HUES48 (cell line): Measurements from ENCODE around the gene ADAMTS17.
A peak's percentile ranks its signal among the peaks of the same experiment; 100 is the strongest.

ENCODE experiments used
- H3K27ac ChIP-seq: one replicate; pipeline ENCODE4 v1.7.0; 2013; ENCODE audit warnings: low read depth, low read length, inconsistent platforms
- H3K27me3 ChIP-seq: 2 replicates; pipeline ENCODE4 v1.6.1; 2013; ENCODE audit warnings: mild to moderate bottlenecking, low read length; ENCODE audit not compliant: control insufficient read depth, insufficient read depth
- H3K36me3 ChIP-seq: 2 replicates; pipeline ENCODE4 v1.6.1; 2013; ENCODE audit warnings: low read length; ENCODE audit not compliant: control insufficient read depth, insufficient read depth
- H3K4me1 ChIP-seq: 2 replicates; pipeline ENCODE4 v1.6.1; 2013; ENCODE audit warnings: mild to moderate bottlenecking, low read length; ENCODE audit not compliant: control insufficient read depth, insufficient read depth
- H3K4me3 ChIP-seq: 2 replicates; pipeline ENCODE4 v1.5.1; 2013; ENCODE audit warnings: mild to moderate bottlenecking, low read depth, low read length
- H3K9ac ChIP-seq: 2 replicates; pipeline ENCODE4 v1.6.1; 2013; ENCODE audit warnings: mild to moderate bottlenecking, low read depth, low read length, moderate library complexity
- H3K9me3 ChIP-seq: 2 replicates; pipeline ENCODE4 v1.6.1; 2013; ENCODE audit warnings: low read length; ENCODE audit not compliant: control insufficient read depth, insufficient read depth

Gene ADAMTS17

DNA sequence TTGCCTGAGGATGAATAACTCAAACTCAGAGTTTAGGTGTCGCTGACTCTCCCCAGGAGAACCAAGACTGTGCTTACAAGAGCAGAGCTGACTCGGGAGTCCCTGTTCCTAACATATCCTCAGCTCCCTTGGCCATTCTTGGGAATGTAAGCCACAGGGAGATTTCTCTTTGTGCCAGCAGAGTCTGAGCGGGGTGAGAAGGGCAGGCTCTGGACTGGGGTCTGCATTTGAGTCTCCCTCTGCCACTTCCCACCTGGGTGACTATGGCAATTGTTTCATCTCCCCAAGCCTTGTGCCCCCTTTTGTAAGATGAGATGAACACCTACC, 126.0 kb downstream of the ADAMTS17 start:
- Histone ChIP-seq H3K27me3 (no peaks in the 10 kb centered on the region), H3K36me3 (no peaks in the 10 kb centered on the region), H3K9ac (no peak overlapping the region), H3K9me3 (no peaks in the 10 kb centered on the region), H3K4me1 (peaks cover 5% of the 10 kb centered on the region; the same call in 1 of the 2 replicates), H3K27ac (no peak overlapping the region), H3K4me3 (no peak overlapping the region)

DNA sequence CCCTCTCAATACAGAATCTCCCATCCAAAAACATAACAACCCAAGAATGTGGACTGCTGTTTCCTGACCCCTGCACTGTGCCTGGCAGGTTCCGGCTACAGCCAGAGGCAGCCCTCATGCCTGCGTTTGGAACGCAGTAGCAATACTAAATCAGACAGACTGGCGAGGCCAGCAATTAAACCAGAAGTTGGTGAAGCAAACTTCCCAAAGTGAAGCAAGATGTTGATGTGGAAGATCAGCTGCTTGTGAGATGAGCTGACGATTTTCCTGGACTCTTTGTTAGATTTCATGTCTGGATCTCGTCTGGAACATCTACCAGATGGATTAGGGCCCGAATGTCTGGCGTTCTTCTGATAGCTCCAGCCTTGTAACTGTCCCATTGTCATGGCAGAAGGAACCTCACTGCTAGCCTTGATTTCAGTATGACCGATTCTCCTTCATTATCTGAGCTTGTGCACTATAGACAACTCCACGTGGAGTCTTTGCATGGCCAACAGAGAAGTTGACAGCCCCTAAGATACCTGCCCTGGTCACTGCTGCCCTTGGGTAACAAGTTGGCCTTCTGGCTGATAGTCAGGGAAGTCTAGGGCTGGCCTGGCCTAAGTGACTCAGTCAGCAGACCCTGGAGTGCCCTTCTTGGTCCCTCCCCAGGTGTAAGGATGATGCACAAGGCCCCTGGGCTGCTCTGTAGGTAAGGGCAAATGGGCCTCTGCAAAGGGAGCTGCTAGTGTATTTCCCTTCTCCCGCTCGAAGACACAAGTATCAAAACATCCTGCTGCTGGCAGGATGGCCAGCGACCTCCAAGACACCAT, 126.5 kb downstream of the ADAMTS17 start:
- no peak overlapping the region for H3K9ac ChIP-seq
- peaks cover 5% of the 10 kb centered on the region; the same call in 1 of the 2 replicates for H3K4me1 ChIP-seq
- no peak overlapping the region for H3K27ac ChIP-seq
- H3K36me3 ChIP-seq: no peaks in the 10 kb centered on the region
- H3K9me3 ChIP-seq: no peaks in the 10 kb centered on the region
- no peaks in the 10 kb centered on the region for H3K27me3 ChIP-seq
- no peak overlapping the region for H3K4me3 ChIP-seq

DNA sequence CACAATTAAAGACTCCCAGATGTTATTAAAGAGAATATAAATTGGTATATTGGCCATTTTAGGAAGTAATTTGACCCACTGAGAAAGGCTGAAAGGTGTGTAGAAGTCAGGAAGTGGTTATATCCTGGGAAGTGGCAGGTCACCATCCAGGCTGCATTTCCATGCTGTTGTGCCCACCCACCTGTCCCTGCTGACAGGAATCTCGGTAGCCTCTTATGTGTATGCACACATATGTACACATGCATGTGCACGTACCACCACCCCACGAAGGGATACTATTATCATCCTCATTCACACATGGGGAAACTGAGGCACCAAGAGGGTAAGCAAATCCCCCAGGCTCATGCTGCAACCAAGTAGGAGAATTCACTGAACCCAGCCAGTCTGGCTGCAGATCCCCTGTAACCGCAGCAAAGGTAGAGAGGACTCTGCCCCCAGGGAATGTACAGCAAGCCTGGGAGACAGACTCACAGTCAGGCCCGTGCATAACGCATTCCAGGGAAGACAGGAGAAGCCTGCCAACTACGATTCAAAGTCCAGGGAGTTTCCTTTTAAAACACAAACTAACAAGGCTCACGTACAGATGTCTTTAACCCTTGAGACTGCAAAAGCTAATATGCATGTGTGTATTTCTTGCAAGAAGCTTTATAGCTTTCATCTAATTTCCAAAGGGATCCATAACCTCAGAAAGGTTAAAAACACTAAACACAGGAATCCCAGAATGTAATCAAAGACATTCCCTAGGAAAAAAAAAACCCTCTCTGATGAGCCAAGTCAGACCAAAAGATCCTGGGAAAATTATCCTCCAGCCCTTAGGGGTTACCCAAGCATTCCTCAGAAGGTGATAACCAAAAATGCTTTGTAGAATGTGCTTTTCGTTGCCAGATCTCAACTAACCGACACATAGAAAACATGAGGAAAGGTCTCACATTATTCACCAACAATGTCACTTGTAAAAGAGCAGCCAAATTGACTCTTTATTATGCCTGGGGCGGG, 129.6 kb downstream of the ADAMTS17 start:
- Histone ChIP-seq H3K4me3 (no peak overlapping the region), H3K9ac (no peak overlapping the region), H3K9me3 (no peaks in the 10 kb centered on the region), H3K36me3 (no peaks in the 10 kb centered on the region), H3K27me3 (no peaks in the 10 kb centered on the region), H3K27ac (peak overlapping the region; percentile 20), H3K4me1 (peaks cover 7% of the 10 kb centered on the region)

DNA sequence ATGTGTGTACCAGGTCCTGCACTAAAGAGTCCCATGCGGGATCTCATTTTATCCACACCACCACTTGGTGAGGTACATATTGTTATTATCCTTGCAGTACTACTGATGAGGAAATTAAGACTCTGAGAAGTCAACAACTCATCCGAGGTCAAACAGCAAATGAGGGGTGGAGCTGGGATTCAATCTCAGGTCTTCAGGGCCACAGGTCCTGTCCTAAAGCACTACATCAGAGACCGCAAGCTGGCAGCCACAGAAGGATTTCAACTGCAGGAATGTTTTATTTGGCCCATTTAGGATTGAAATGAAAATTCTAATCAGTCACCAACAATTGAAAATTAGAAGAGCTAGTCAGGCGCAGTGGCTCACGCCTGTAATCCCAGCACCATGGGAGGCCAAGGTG, 131.4 kb downstream of the ADAMTS17 start:
- Histone ChIP-seq H3K27ac (no peak overlapping the region), H3K27me3 (no peaks in the 10 kb centered on the region), H3K4me1 (peaks cover 15% of the 10 kb centered on the region), H3K4me3 (no peak overlapping the region), H3K36me3 (no peaks in the 10 kb centered on the region), H3K9me3 (no peaks in the 10 kb centered on the region), H3K9ac (no peak overlapping the region)

DNA sequence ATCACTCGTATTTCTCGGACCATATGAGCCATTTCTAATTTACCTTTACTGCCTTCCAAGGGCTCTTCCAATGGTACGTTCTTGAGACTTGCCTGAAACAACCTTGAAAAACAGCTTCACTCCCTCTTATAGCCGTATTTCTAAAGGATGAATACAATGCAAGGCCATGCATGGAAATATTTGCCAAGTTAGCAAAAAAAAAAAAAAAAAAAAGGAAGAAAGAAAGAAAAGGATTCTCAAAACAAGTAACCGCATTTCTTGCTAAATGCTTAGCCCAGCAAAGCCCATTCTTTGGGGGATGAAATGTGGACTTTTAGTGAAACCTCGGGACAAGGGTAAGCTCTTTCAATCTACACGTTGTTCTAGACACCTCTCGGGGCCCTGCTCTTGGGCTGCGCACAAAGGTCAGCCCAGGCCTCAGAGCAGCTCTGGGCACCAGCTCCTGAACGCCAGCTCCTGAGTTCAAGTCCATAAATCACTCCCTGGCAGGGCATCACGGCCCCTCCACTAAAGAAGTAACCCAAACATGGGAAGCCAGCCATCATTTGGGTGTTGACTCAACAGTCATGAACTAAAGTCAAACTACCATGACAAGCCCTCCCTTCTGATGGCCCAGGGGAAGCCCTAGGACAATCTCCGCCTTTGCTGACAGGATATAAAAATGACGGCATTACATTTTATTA, 132.7 kb downstream of the ADAMTS17 start:
- no peaks in the 10 kb centered on the region for H3K27me3 ChIP-seq
- H3K9ac ChIP-seq: no peak overlapping the region
- H3K9me3 ChIP-seq: no peaks in the 10 kb centered on the region
- H3K4me1 ChIP-seq: peaks cover 15% of the 10 kb centered on the region
- H3K4me3 ChIP-seq: no peak overlapping the region
- H3K36me3 ChIP-seq: no peaks in the 10 kb centered on the region
- no peak overlapping the region for H3K27ac ChIP-seq

DNA sequence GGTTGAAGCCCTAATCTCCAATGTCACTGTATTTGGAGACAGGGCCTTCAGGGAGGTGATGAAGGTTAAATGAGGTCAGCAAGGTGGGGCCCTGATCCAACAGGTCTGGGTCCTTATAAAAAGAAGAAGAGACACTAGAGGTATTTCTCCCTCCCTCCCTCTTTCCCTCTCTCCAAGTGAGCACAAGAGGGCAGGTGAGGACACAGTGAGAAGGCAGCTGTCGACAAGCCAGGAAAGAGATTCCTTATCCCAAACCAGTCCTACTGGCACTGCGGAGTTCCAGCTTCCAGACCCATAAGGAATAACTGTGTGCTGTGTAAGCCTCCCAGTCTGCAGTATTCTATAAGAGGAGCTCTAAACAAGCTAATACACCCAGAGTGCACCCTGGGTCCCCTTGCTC, 134.7 kb downstream of the ADAMTS17 start:
- H3K27ac ChIP-seq: no peak overlapping the region
- peaks cover 12% of the 10 kb centered on the region for H3K4me1 ChIP-seq
- no peaks in the 10 kb centered on the region for H3K27me3 ChIP-seq
- no peaks in the 10 kb centered on the region for H3K9me3 ChIP-seq
- no peaks in the 10 kb centered on the region for H3K36me3 ChIP-seq
- H3K4me3 ChIP-seq: no peak overlapping the region
- no peak overlapping the region for H3K9ac ChIP-seq

DNA sequence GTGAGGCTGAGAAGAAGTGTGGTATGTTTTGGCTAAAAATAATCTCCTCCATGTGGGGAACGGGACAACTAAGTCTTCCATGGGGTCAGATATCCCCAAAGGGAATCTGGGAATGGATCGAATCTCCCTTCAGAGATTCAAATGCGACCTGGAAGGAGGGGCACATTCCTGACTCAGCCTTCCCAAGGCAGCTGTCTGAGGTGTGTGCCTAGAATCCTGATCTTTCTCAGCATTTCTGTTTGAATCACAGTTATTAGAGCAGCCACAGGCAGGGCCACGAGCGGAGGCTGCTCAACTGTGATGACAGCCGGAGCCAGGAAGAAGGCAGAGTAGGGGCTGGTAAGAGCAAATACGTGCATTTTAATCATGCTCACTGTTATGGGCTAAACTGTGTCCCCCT, 135.1 kb downstream of the ADAMTS17 start:
- H3K4me3 ChIP-seq: no peak overlapping the region
- no peaks in the 10 kb centered on the region for H3K36me3 ChIP-seq
- no peaks in the 10 kb centered on the region for H3K9me3 ChIP-seq
- H3K9ac ChIP-seq: no peak overlapping the region
- H3K4me1 ChIP-seq: peaks cover 10% of the 10 kb centered on the region
- H3K27me3 ChIP-seq: no peaks in the 10 kb centered on the region
- no peak overlapping the region for H3K27ac ChIP-seq

DNA sequence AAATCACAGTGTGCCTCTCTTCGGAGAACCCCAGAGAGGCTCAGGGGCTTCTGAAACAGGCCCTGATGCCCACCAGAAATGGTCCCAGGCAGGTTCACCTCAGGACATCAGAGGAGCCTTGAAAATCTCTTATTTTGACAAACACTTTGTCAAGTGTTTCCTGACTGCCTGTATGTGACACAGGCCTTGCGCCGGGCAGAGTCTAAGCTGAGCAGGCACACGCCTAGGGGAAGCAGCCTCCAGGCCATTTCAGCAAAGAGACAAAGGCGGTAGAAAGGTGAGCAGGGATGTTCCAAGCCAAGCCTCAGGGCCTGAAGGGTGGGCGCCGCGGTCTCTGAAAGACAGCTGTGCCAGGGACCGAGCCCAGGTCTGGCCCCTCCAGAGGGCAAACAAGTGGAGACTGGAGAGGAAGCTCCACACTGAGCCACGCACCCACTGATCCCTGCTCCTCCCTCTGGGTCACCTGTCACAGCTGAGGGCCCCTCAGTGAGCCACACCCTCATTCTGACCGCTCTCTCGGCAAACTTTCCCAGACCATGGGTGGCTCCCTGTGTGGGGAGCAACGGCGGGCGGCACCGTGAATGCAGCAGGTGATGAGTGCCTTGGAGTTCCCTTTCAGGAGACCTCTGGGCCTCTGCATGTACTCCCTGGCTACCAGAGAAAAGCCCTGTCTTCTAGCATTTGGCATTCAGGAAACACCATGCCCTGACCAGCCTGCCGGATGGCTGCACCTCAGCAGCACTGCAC, 136.1 kb downstream of the ADAMTS17 start:
- no peaks in the 10 kb centered on the region for H3K36me3 ChIP-seq
- H3K4me3 ChIP-seq: no peak overlapping the region
- H3K27me3 ChIP-seq: no peaks in the 10 kb centered on the region
- peaks cover 10% of the 10 kb centered on the region for H3K4me1 ChIP-seq
- no peak overlapping the region for H3K27ac ChIP-seq
- H3K9ac ChIP-seq: no peak overlapping the region
- H3K9me3 ChIP-seq: no peaks in the 10 kb centered on the region

DNA sequence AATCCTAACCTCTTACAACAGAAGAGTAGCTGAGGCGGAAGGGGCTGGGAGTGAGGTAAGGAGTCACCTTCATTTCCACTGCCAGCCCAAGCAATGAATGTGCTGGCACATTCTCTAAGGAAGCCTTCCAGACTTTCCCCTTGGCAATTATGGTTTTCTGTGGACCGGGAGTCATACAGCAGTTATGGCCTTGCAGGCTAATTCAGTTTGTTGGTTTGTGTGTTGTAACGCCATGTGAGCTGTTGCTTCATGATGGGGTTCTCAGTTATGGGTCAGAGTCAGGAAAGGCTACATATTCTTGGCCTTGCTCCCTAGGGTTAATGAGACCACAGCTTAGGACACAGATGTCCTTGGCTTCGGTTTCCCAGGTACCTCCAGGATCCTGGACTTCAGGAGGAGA, 137.0 kb downstream of the ADAMTS17 start:
- peaks cover 10% of the 10 kb centered on the region for H3K4me1 ChIP-seq
- no peak overlapping the region for H3K4me3 ChIP-seq
- no peaks in the 10 kb centered on the region for H3K9me3 ChIP-seq
- no peak overlapping the region for H3K27ac ChIP-seq
- H3K36me3 ChIP-seq: no peaks in the 10 kb centered on the region
- H3K27me3 ChIP-seq: no peaks in the 10 kb centered on the region
- H3K9ac ChIP-seq: no peak overlapping the region

DNA sequence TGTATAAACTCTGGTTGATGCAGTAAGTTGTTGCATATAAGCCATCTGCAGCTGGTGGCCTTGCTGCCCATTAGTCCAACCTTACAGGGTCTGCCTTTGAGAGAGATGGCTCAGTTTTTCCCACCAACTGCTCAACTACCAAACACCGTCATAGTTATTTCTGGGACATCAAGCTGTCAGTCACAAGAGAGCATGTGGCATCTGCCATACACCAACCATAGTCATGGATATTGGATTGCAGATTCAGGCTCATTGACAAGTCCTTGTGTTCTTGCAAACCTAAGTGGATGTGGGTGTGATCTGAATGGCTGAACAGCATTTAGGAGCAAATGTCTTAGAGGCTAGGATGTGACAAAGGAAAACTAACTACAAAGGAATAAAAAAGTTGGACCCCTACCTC, 137.6 kb downstream of the ADAMTS17 start:
- Histone ChIP-seq H3K36me3 (no peaks in the 10 kb centered on the region), H3K9ac (no peak overlapping the region), H3K4me3 (no peak overlapping the region), H3K9me3 (no peaks in the 10 kb centered on the region), H3K27ac (no peak overlapping the region), H3K27me3 (no peaks in the 10 kb centered on the region), H3K4me1 (peaks cover 10% of the 10 kb centered on the region)
